PC-9 (cell line): ENCODE results near the gene ADGB. TPM values are rescaled to one million over a fixed set of nuclear protein-coding genes. Genes with fewer than 3 reads are reported as not detected.
A peak's percentile ranks its signal among the peaks of the same experiment; 100 is the strongest.

Source experiments
- Bru-seq: library from RNA; stranded (reverse); fragments of 400-500 nt; gene quantifications from one replicate; lab custom pipeline; 2021; lab: Mats Ljungman, UMichigan
- BruChase-seq, 2 experiments: library from RNA; stranded (reverse); fragments of 400-500 nt; gene quantifications; one replicate each; lab custom pipeline; 2021; lab: Mats Ljungman, UMichigan
- BruUV-seq: library from RNA; stranded (reverse); fragments of 400-500 nt; replicated peaks from 2 replicates; lab custom pipeline; 2021; lab: Mats Ljungman, UMichigan
- CTCF ChIA-PET: fragments of 300-600 bp; sonication (Branson Sonifier 250); formaldehyde crosslinking; loops from one replicate; lab custom pipeline; 2022; ENCODE audit warnings: antibody characterized with exemption; lab: Charles Lee
- POLR2A ChIA-PET: fragments of 300-600 bp; sonication (Branson Sonifier 250); formaldehyde crosslinking; loops from one replicate; lab custom pipeline; 2022; ENCODE audit warnings: antibody characterized with exemption; ENCODE audit not compliant: unreplicated experiment; lab: Charles Lee
- DNase-seq, 2 experiments: peaks; one replicate each; pipeline versions ENCODE4 v3.0.0 to v3.0.0-alpha.2; 2015 to 2022; ENCODE audit warnings: mixed read lengths in 1 of 2
- H2AFZ ChIP-seq: fragments of 200-600 bp; sonication (generic); 2 replicates; pipeline ENCODE4 v1.8.1; 2017; ENCODE audit warnings: antibody characterized with exemption
- H3F3A ChIP-seq: fragments of 200-600 bp; sonication (generic); 2 replicates; pipeline ENCODE4 v1.8.1; 2017; ENCODE audit warnings: antibody characterized with exemption, mild to moderate bottlenecking, low read depth; ENCODE audit not compliant: insufficient read depth
- H3K27ac ChIP-seq: fragments of 200-600 bp; sonication (generic); 2 replicates; pipeline ENCODE4 v1.6.1; 2016; ENCODE audit warnings: mixed run types
- H3K27me3 ChIP-seq: fragments of 200-600 bp; sonication (generic); 2 replicates; pipeline ENCODE4 v1.6.1; 2016; ENCODE audit warnings: low read depth, mixed run types; ENCODE audit not compliant: insufficient read depth
- H3K36me3 ChIP-seq: fragments of 200-600 bp; sonication (generic); 2 replicates; pipeline ENCODE4 v1.6.1; 2016; ENCODE audit warnings: low read depth, mixed run types
- H3K4me1 ChIP-seq: fragments of 200-600 bp; sonication (generic); replicated peaks from 2 replicates; pipeline ENCODE4 v1.6.1; 2016; ENCODE audit warnings: mixed run types; ENCODE audit not compliant: insufficient read depth
- H3K4me2 ChIP-seq: fragments of 200-600 bp; sonication (generic); 2 replicates; pipeline ENCODE4 v1.6.1; 2017; ENCODE audit warnings: mixed run types
- H3K4me3 ChIP-seq: fragments of 200-600 bp; sonication (generic); 2 replicates; pipeline ENCODE4 v1.6.1; 2016; ENCODE audit warnings: mixed run types
- H3K79me2 ChIP-seq: fragments of 200-600 bp; sonication (generic); 2 replicates; pipeline ENCODE4 v1.6.1; 2017; ENCODE audit warnings: low read depth, mixed run types
- H3K9me2 ChIP-seq: fragments of 200-600 bp; sonication (generic); 2 replicates; pipeline ENCODE4 v1.8.1; 2017; ENCODE audit warnings: mild to moderate bottlenecking; ENCODE audit not compliant: insufficient read depth
- H3K9me3 ChIP-seq: fragments of 200-600 bp; sonication (generic); 2 replicates; pipeline ENCODE4 v1.8.1; 2016; ENCODE audit warnings: low read depth; ENCODE audit not compliant: insufficient read depth
- H4K20me1 ChIP-seq: fragments of 200-600 bp; sonication (generic); 2 replicates; pipeline ENCODE4 v1.8.1; 2017; ENCODE audit not compliant: insufficient read depth
- CTCF ChIP-seq: fragments of 200-600 bp; sonication (generic); conservative IDR thresholded peaks from 2 replicates; pipeline ENCODE4 v1.6.1; 2017; ENCODE audit warnings: mixed run types, antibody characterized with exemption, mild to moderate bottlenecking, moderate library complexity
- EZH2 ChIP-seq: fragments of 200-600 bp; sonication (generic); IDR thresholded peaks from 2 replicates; pipeline ENCODE4 v1.8.0; 2017; ENCODE audit warnings: antibody characterized with exemption, low read depth
- intact Hi-C: fragments of 100-400 bp; cut with micrococcal nuclease; formaldehyde crosslinking; loops from one replicate; pipeline ENCODE4 v1.10.0; 2022; ENCODE audit not compliant: unreplicated experiment
- long read RNA-seq: library from polyadenylated mRNA; stranded (forward); transcript quantifications from one replicate; pipeline ENCODE4 v2.0.0, GENCODE V29; 2022
- total RNA-seq: library from RNA; stranded (reverse); gene quantifications from 2 replicates; pipeline ENCODE4 v1.2.3, GENCODE V29; 2021

The ADGB gene
- total RNA-seq: not detected in 2 replicates
- percentile 3 among the genes with signal in this experiment for Bru-seq, nascent RNA
- BruChase-seq, experiment 1, labeled RNA remaining after a 2-hour chase: percentile 9 among the genes with signal in this experiment
- BruChase-seq, experiment 2, labeled RNA remaining after a 6-hour chase: percentile 3 among the genes with signal in this experiment
- long read RNA-seq: 0 reads

GRCh38 chr6:146598772-146599405, at the start of gene ADGB:
ADGB (plus strand) TSS chr6:146598972; CDS start chr6:146599041, 69 bp downstream.
- no peaks in the 10 kb centered on the region for H3K36me3 ChIP-seq
- peak in 1 of 2 experiments; percentile 38 for DNase-seq
- no peaks in the 10 kb centered on the region for H3F3A ChIP-seq
- peak within 1 kb of the TSS; percentile 69; the same call in 1 of the 2 replicates for H2AFZ ChIP-seq
- H3K4me2 ChIP-seq: peak within 1 kb of the TSS; percentile 61
- no peaks in the 10 kb centered on the region for H3K27me3 ChIP-seq
- H3K27ac ChIP-seq: no peak within 1 kb of the TSS
- H3K4me3 ChIP-seq: peak within 1 kb of the TSS; percentile 38; the same call in 1 of the 2 replicates
- H4K20me1 ChIP-seq: no peaks in the 10 kb centered on the region
- no peaks in the 10 kb centered on the region for H3K9me3 ChIP-seq
- no peaks in the 10 kb centered on the region for H3K4me1 ChIP-seq
- BruUV-seq: no TSS peak
- POLR2A ChIA-PET: no interaction called here
- TF ChIP-seq CTCF (no peak), EZH2 (no peak)
- CTCF ChIA-PET: no interaction called here
- intact Hi-C loops: no loop called here
- no peaks in the 10 kb centered on the region for H3K9me2 ChIP-seq
- H3K79me2 ChIP-seq: no peaks in the 10 kb centered on the region

GRCh38 chr6:146550911-146551310, 47.9 kb upstream of the ADGB start:
- H3K4me3 ChIP-seq: no peak overlapping the region
- DNase-seq: no peak
- peaks cover 27% of the 10 kb centered on the region for H3K79me2 ChIP-seq
- no peak overlapping the region for H3K4me2 ChIP-seq
- no peaks in the 10 kb centered on the region for H3K9me3 ChIP-seq
- no peaks in the 10 kb centered on the region for H3K27me3 ChIP-seq
- ChIA-PET POLR2A (interaction anchor here (0.6 kb wide), 1 partner anchor 627 kb away, joined by 3 read pairs; no protein-coding TSS in a partner anchor), CTCF (no interaction called here)
- no peaks in the 10 kb centered on the region for H3K36me3 ChIP-seq
- peaks cover 18% of the 10 kb centered on the region for H3K4me1 ChIP-seq
- H3K9me2 ChIP-seq: no peaks in the 10 kb centered on the region
- peaks cover 10% of the 10 kb centered on the region for H3F3A ChIP-seq
- BruUV-seq: no TSS peak
- peaks cover 4% of the 10 kb centered on the region; the same call in 1 of the 2 replicates for H4K20me1 ChIP-seq
- TF ChIP-seq CTCF (no peak), EZH2 (no peak)
- intact Hi-C loops: no loop called here
- H2AFZ ChIP-seq: no peak overlapping the region
- H3K27ac ChIP-seq: no peak overlapping the region

- Histone ChIP-seq H3K36me3 (no peaks in the 10 kb centered on the region), H3K27ac (no peak overlapping the region), H3K27me3 (no peaks in the 10 kb centered on the region), H3K9me2 (no peaks in the 10 kb centered on the region), H3K79me2 (peaks cover 24% of the 10 kb centered on the region), H3K9me3 (no peaks in the 10 kb centered on the region), H3K4me1 (peaks cover 14% of the 10 kb centered on the region), H3K4me3 (no peak overlapping the region), H3K4me2 (no peak overlapping the region), H3F3A (peaks cover 6% of the 10 kb centered on the region), H4K20me1 (peaks cover 4% of the 10 kb centered on the region; the same call in 1 of the 2 replicates), H2AFZ (no peak overlapping the region)
- DNase-seq: no peak
- no TSS peak for BruUV-seq
- ChIA-PET POLR2A (interaction anchor here (0.7 kb wide), 1 partner anchor 1093 kb away, joined by 7 read pairs; no protein-coding TSS in a partner anchor), CTCF (no interaction called here)
- intact Hi-C loops: no loop called here
- TF ChIP-seq EZH2: no peak
- TF ChIP-seq CTCF: no peak
Measured at GRCh38 chr6:146551545-146551944, 47.2 kb upstream of the ADGB start.
